Tibial nerve (tissue), 4 donors: Measurements from ENCODE around the gene DEFB128. TPM values are rescaled to one million over a fixed set of nuclear protein-coding genes. Genes with fewer than 3 reads are reported as not detected.
"Not testable (repeated sequence)": the region's sequence is repeated elsewhere in the genome, so short reads cannot be mapped to it uniquely, and the experiment has no call there.

Experiments
- DNase-seq, 2 donors: peaks; one replicate each; pipeline ENCODE4 v3.0.0-alpha.2; 2019; ENCODE audit warnings: low spot score in 2 of 2
- H3K27ac ChIP-seq, 4 donors: fragments of 200-600 bp; sonication (generic) in 3 of 4; one replicate each; pipeline ENCODE4 v1.5.1; 2017 to 2019; ENCODE audit warnings: mild to moderate bottlenecking in 1 of 4
- H3K27me3 ChIP-seq, 2 donors: fragments of 200-600 bp; sonication (generic) in 1 of 2; one replicate each; pipeline versions ENCODE4 v1.5.1 to v1.6.0; 2017 to 2019
- H3K36me3 ChIP-seq, 3 donors: fragments of 200-600 bp; sonication (generic); one replicate each; pipeline ENCODE4 v1.5.1; 2018 to 2019
- H3K4me1 ChIP-seq, 4 donors: fragments of 200-600 bp; sonication (generic) in 3 of 4; one replicate each; pipeline ENCODE4 v1.5.1; 2017 to 2019
- H3K4me3 ChIP-seq, 4 donors: fragments of 200-600 bp; sonication (generic) in 3 of 4; one replicate each; pipeline ENCODE4 v1.5.1; 2017 to 2019; ENCODE audit warnings: mild to moderate bottlenecking in 1 of 4, moderate library complexity in 1 of 4
- H3K9me3 ChIP-seq, 4 donors: fragments of 200-600 bp; sonication (generic) in 3 of 4; one replicate each; pipeline ENCODE4 v1.5.1; 2017 to 2019
- EP300 ChIP-seq, 2 donors: sonication (generic); formaldehyde crosslinking; IDR thresholded peaks; one replicate each; pipeline ENCODE4 v1.6.1; 2017; ENCODE audit warnings: antibody characterized with exemption in 2 of 2, mild to moderate bottlenecking in 1 of 2
- POLR2A ChIP-seq, 2 donors: fragments of 450-650 bp; IDR thresholded peaks; one replicate each; pipeline ENCODE4 v1.6.1; 2017; ENCODE audit warnings: antibody characterized with exemption in 2 of 2, mild to moderate bottlenecking in 2 of 2, moderate library complexity in 2 of 2
- WGBS, 2 donors: methylation state at CpG; one replicate each; pipeline ENCODE4 v1.1.5; 2018; 5-methylcytosine and 5-hydroxymethylcytosine counted together
- total RNA-seq, 4 donors: library from RNA; depleted of rRNA; stranded (reverse); fragments of >200 nt; gene quantifications; one replicate each; pipeline ENCODE4 v1.1.0, GENCODE V29; 2016
- TF ChIP-seq, protein P1 (sequence below), 5 experiments: fragments of 200-600 bp in 3 of 5; fragments of 450-650 bp in 2 of 5; sonication (generic) in 3 of 5; IDR thresholded peaks; one replicate each; pipeline ENCODE4 v1.5.1; 2016 to 2019; ENCODE audit warnings: antibody characterized with exemption in 5 of 5, mild to moderate bottlenecking in 3 of 5, moderate library complexity in 2 of 5

The DEFB128 gene
- total RNA-seq, 4 donors from 2014 or later, result not detected

DNA sequence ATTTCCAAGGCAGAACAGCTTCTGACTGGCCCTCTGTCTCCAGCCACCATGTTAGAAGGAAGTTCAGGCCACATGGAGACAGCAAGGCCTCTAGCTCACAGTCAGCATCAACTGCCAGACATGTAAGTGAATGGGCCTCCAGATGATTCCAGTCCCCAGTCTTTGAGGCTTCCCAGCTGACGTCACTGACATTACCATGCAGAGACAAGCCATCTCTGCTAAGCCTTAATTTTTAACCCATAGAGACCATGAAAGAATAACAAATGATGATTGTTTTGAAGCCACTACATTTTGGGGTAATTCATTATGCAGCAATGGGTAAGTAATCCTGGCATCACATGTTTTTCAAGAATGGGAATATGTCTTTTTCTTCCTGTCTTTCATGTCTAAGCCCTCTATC is 26.3 kb upstream of the DEFB128 start:
- no peak overlapping the region for H3K27ac ChIP-seq

DNA sequence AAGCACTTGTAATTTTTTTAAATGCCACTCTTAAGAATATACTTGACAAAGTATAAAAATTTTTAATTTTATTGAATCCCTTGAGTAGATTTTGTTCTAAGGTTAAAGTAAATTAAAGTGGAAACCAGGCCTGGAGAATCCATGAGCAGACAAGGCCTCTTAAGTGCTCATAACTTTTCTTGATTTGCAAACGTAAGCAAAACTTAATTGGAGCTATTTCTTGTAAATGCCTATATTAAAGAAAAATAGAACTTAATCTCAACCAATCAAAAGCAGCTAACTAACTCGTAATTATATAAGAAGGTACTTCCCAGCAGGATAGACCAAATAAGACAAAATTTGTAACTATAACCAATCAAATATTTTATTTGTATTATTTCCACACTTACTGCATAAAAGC is 24.9 kb upstream of the DEFB128 start:
- Histone ChIP-seq H3K9me3 (no peaks in the 10 kb centered on the region), H3K4me1 (no peaks in the 10 kb centered on the region), H3K36me3 (no peaks in the 10 kb centered on the region), H3K27ac (no peak overlapping the region), H3K27me3 (peaks cover 0 to 3% of the 10 kb centered on the region in 2 donors), H3K4me3 (no peak overlapping the region)
- 70 to 76% methylated on average over 2 of the region's 2 CpGs for WGBS, 2 donors
- no peak for DNase-seq
- TF ChIP-seq POLR2A (IDR thresholded peaks at IDR 0.05), result no peak
- TF ChIP-seq, protein P1, sequence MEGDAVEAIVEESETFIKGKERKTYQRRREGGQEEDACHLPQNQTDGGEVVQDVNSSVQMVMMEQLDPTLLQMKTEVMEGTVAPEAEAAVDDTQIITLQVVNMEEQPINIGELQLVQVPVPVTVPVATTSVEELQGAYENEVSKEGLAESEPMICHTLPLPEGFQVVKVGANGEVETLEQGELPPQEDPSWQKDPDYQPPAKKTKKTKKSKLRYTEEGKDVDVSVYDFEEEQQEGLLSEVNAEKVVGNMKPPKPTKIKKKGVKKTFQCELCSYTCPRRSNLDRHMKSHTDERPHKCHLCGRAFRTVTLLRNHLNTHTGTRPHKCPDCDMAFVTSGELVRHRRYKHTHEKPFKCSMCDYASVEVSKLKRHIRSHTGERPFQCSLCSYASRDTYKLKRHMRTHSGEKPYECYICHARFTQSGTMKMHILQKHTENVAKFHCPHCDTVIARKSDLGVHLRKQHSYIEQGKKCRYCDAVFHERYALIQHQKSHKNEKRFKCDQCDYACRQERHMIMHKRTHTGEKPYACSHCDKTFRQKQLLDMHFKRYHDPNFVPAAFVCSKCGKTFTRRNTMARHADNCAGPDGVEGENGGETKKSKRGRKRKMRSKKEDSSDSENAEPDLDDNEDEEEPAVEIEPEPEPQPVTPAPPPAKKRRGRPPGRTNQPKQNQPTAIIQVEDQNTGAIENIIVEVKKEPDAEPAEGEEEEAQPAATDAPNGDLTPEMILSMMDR (IDR thresholded peaks at IDR 0.05), result no peak
- TF ChIP-seq EP300 (IDR thresholded peaks at IDR 0.05), result no peak

More for the DNA sequence above, 26.3 kb upstream of the DEFB128 start:
- 50 to 64% methylated on average over 1 of the region's 1 CpG for WGBS, 2 donors
- no peaks in the 10 kb centered on the region for H3K4me1 ChIP-seq
- H3K9me3 ChIP-seq, result no peaks in the 10 kb centered on the region
- peaks cover 0 to 3% of the 10 kb centered on the region in 2 donors for H3K27me3 ChIP-seq
- no peaks in the 10 kb centered on the region for H3K36me3 ChIP-seq
- no peak overlapping the region for H3K4me3 ChIP-seq
- TF ChIP-seq POLR2A (IDR thresholded peaks at IDR 0.05), result no peak
- TF ChIP-seq, protein P1 (IDR thresholded peaks at IDR 0.05), result no peak
- no peak for TF ChIP-seq EP300 (IDR thresholded peaks at IDR 0.05)
- DNase-seq, result no peak

DNA sequence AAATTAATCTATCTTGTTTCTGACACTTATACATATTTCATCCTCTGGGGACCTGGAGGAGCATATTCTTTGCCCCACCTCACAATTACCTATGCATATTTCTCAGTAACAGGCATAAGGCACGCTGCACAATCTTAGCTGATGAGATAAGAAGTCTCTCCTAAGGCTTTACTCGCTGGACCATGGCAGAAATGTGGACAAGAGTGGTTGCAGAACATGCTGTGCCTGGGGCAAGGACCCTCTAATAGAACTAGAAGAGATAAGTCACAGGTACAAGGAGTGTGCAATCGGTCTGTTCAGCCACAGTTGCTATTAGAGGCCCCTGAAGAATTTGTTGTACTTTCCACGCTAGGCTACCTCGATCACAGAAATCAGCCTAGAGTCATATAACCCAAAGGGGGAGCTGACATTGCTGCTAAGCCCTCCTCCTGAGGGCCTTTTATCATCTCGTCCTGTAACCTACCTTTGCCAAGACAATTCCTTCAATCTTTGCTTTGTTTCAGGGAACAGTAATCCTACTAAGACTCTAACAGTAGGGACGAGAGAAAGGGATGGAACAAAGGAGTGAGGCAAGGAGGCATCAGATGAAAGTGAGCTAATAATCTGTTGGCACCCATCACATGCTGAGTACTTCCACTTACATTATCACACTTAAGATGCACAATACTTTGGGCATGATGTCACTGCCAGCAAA is 21.4 kb upstream of the DEFB128 start:
- WGBS, 2 donors, result 54 to 63% methylated on average over 7 of the region's 7 CpGs
- no peak for TF ChIP-seq EP300 (IDR thresholded peaks at IDR 0.05)
- no peak for TF ChIP-seq POLR2A (IDR thresholded peaks at IDR 0.05)
- H3K27ac ChIP-seq, result no peak overlapping the region
- H3K4me1 ChIP-seq, result no peaks in the 10 kb centered on the region
- no peaks in the 10 kb centered on the region for H3K9me3 ChIP-seq
- H3K36me3 ChIP-seq, result no peaks in the 10 kb centered on the region
- no peaks in the 10 kb centered on the region for H3K27me3 ChIP-seq
- no peak for DNase-seq
- H3K4me3 ChIP-seq, result no peak overlapping the region

DNA sequence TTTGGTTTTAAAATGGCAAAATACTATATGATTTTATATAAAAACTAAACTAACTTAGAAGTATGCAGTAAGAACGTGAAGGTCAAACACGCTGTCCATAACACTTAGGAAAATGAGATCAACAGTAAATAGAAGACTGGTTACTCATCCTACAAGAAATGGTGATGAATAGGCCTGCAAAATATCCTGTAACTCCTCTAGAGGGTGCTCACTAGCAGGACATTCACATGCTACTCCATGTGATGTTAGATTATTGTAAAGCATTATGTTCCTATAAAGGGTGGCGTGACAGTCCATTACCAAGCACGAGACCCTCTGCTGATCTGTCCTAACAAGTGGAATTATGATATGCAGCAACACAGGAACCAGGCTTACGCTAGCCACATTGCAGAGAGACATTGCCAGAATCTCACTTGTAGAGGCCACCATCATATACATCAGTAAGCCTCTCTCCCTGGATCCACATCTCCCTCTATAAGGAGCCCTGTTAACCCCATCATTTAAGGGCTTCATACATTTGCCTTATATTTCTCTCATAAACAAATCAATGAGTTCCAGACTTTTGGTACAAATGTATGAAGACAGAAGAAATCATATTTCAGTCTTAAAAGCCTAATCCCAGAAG is 19.5 kb upstream of the DEFB128 start:
- no peak overlapping the region for H3K4me3 ChIP-seq
- DNase-seq, result no peak
- no peaks in the 10 kb centered on the region for H3K4me1 ChIP-seq
- H3K27me3 ChIP-seq, result no peaks in the 10 kb centered on the region
- H3K27ac ChIP-seq, result no peak overlapping the region
- no peaks in the 10 kb centered on the region for H3K36me3 ChIP-seq
- TF ChIP-seq EP300 (IDR thresholded peaks at IDR 0.05), result no peak
- TF ChIP-seq, protein P1 (IDR thresholded peaks at IDR 0.05), result peak in 4 of 5 experiments; percentile 20 to 54 (median 46)
- H3K9me3 ChIP-seq, result no peaks in the 10 kb centered on the region
- 16 to 18% methylated on average over 5 of the region's 5 CpGs for WGBS, 2 donors

DNA sequence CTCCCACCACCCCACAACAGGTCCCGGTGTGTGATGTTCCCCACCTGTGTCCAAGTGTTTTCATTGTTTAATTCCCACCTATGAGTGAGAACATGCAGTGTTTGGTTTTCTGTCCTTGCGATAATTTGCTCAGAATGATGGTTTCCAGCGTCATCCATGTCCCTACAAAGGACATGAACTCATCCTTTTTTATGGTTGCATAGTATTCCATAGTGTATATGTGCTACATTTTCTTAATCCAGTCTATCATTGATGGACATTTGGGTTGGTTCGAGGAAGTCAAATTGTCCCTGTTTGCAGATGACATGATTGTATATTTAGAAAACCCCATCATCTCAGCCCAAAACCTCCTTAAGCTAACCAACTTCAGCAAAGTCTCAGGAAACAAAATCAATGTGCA is 14.1 kb upstream of the DEFB128 start:
- WGBS, 2 donors, result 72 to 73% methylated on average over 4 of the region's 4 CpGs
- H3K4me3 ChIP-seq, H3K27me3 ChIP-seq, H3K4me1 ChIP-seq, H3K27ac ChIP-seq, DNase-seq, H3K36me3 ChIP-seq, H3K9me3 ChIP-seq: not testable (repeated sequence)

DNA sequence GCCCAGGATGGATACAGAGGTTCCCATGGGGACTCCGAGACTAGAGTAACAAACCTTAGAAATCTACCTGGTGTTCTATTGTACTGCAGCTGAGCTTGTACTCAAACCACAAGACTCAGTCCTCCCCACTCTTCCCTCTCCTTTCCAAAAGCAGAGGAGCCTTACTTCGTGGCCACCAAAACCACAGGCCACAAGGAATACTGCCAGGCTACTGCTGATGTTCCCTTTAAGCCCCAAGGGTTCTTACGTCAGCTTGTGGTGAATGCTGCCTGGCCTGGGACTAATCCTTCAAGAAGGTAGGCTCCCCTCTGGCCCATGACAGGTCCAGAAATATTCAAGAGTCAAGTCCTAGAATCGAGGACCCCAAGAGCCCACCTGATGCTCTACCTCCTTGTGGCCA is 10.5 kb upstream of the DEFB128 start:
- WGBS, 2 donors, result 55 to 70% methylated on average over 4 of the region's 4 CpGs
- Histone ChIP-seq H3K36me3 (no peaks in the 10 kb centered on the region), H3K27me3 (no peaks in the 10 kb centered on the region), H3K9me3 (no peaks in the 10 kb centered on the region), H3K4me1 (no peaks in the 10 kb centered on the region), H3K4me3 (no peak overlapping the region), H3K27ac (no peak overlapping the region)
- TF ChIP-seq, protein P1 (IDR thresholded peaks at IDR 0.05), result no peak
- TF ChIP-seq POLR2A (IDR thresholded peaks at IDR 0.05) (no peak), EP300 (IDR thresholded peaks at IDR 0.05) (no peak)
- DNase-seq, result no peak
